HAP-1 (cell line): ENCODE data around the gene KIAA0319L.
"Not testable (repeated sequence)": the region's sequence is repeated elsewhere in the genome, so short reads cannot be mapped to it uniquely, and the experiment has no call there.

Experiments
- DNase-seq, 2 experiments: peaks; one replicate each; pipeline ENCODE4 v3.0.0-alpha.2; 2016 to 2020; ENCODE audit warnings: low spot score in 2 of 2
- H3K27me3 ChIP-seq: fragments of 250-450 bp; sonication (Bioruptor Pico); 2 replicates; pipeline ENCODE4 v1.5.1; 2020; ENCODE audit warnings: low read depth, mild to moderate bottlenecking, moderate library complexity
- H3K36me3 ChIP-seq: fragments of 250-450 bp; sonication (Bioruptor Pico); replicated peaks from 2 replicates; pipeline ENCODE4 v1.5.1; 2020; ENCODE audit warnings: mild to moderate bottlenecking
- H3K4me1 ChIP-seq: fragments of 250-450 bp; sonication (Bioruptor Pico); 2 replicates; pipeline ENCODE4 v1.5.1; 2020; ENCODE audit warnings: mild to moderate bottlenecking
- H3K4me3 ChIP-seq: fragments of 250-450 bp; sonication (Bioruptor Pico); 2 replicates; pipeline ENCODE4 v1.5.1; 2020; ENCODE audit warnings: mild to moderate bottlenecking, moderate library complexity
- H3K9me3 ChIP-seq: fragments of 250-450 bp; sonication (Bioruptor Pico); 2 replicates; pipeline ENCODE4 v1.5.1; 2020; ENCODE audit warnings: mild to moderate bottlenecking, moderate library complexity
- in situ Hi-C: fragments of 300-500 bp; cut with MboI; formaldehyde crosslinking; loops from 3 replicates; pipeline ENCODE4 v1.14.3; 2020; ENCODE audit warnings: low sequenced_read_pairs, inconsistent platforms, mixed read lengths

Gene KIAA0319L

DNA sequence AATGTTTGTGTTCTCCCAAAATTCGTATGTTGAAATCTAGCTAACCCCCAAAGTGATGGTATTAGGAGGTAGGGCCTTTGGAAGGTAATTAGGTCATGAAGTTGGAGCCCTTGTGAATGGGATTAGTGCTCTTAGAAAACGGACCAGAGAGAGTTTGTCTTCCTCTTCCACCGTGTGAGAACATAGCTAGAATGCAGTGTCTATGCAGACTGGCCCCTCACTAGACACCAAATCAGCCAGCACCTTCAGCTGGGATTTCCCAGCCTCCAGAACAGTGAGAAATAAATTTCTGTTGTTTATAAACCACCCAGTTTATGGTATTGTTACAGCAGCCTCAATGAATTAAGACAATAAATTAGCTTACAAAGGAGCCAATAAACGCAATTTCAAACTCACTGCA, 58.0 kb downstream of the KIAA0319L start:
- H3K36me3 ChIP-seq = no peaks in the 10 kb centered on the region
- no peak for DNase-seq
- in situ Hi-C loops = no loop called here
- no peaks in the 10 kb centered on the region for H3K27me3 ChIP-seq
- no peaks in the 10 kb centered on the region for H3K4me1 ChIP-seq
- no peak overlapping the region for H3K4me3 ChIP-seq
- no peaks in the 10 kb centered on the region for H3K9me3 ChIP-seq

DNA sequence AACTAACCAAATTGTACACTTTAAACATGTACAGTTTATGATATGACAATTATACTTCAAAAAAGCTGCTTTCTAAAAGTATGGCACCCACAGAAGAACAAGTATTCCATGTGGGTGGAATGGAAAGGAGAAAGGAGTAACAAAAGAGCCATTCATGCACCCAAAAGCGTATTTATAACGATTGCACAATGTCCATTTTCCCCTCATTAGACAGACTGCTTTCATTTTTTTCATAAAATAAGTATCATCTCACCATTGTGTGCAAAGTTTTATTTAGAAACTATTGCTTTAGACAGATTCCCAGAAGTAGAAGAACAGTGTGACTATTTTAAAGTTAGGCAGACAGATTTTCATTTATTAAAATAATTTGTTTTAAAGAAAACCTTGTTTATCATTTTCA, 59.6 kb downstream of the KIAA0319L start:
- Histone ChIP-seq H3K36me3 (no peaks in the 10 kb centered on the region), H3K4me3 (no peak overlapping the region), H3K27me3 (no peaks in the 10 kb centered on the region), H3K9me3 (no peaks in the 10 kb centered on the region), H3K4me1 (no peaks in the 10 kb centered on the region)
- in situ Hi-C loops = no loop called here
- DNase-seq = no peak

GRCh38 chr1:35490250-35490649, 67.0 kb downstream of the KIAA0319L start:
- in situ Hi-C loops = no loop called here
- H3K4me3 ChIP-seq = no peak overlapping the region
- no peaks in the 10 kb centered on the region for H3K4me1 ChIP-seq
- H3K9me3 ChIP-seq = no peaks in the 10 kb centered on the region
- H3K27me3 ChIP-seq = no peaks in the 10 kb centered on the region
- no peaks in the 10 kb centered on the region for H3K36me3 ChIP-seq
- no peak for DNase-seq

GRCh38 chr1:35488336-35488735, 68.9 kb downstream of the KIAA0319L start:
- Histone ChIP-seq H3K4me3 (no peak overlapping the region), H3K9me3 (no peaks in the 10 kb centered on the region), H3K36me3 (no peaks in the 10 kb centered on the region), H3K4me1 (no peaks in the 10 kb centered on the region), H3K27me3 (no peaks in the 10 kb centered on the region)
- no peak for DNase-seq
- in situ Hi-C loops = no loop called here

GRCh38 chr1:35486858-35487408, 70.3 kb downstream of the KIAA0319L start:
- in situ Hi-C loops = no loop called here
- Histone ChIP-seq H3K4me3 (no peak overlapping the region), H3K27me3 (no peaks in the 10 kb centered on the region), H3K36me3 (no peaks in the 10 kb centered on the region), H3K9me3 (no peaks in the 10 kb centered on the region), H3K4me1 (no peaks in the 10 kb centered on the region)
- DNase-seq = no peak

DNA sequence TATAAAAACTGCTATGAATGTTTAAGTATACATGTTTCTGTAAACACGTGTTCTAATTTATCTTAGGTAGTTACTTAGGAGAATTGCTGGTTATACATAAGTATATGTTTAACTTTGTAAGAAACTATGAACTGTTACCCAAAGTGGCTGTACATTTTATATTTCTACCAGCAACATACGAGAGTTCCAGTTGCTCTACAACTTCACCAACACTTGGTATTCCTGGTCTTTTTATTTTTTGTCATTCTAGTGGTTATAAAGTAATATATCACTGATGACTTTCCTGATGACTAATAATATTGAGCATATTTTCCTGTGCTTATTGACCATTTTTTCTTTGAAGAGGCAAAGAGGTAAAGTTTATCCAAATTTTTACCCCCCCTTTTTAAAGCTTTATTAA, 76.0 kb downstream of the KIAA0319L start:
- Histone ChIP-seq H3K4me3 (no peak overlapping the region), H3K4me1 (no peaks in the 10 kb centered on the region), H3K9me3 (no peaks in the 10 kb centered on the region), H3K27me3 (no peaks in the 10 kb centered on the region), H3K36me3 (no peaks in the 10 kb centered on the region)
- DNase-seq = no peak
- in situ Hi-C loops = no loop called here

- Histone ChIP-seq H3K9me3 (no peaks in the 10 kb centered on the region), H3K36me3 (peaks cover 5% of the 10 kb centered on the region; the same call in 1 of the 2 replicates), H3K4me3 (no peak overlapping the region), H3K27me3 (no peaks in the 10 kb centered on the region), H3K4me1 (no peaks in the 10 kb centered on the region)
- DNase-seq = no peak
- in situ Hi-C loops = no loop called here
These were observed 79.3 kb downstream of the KIAA0319L start for GRCh38 chr1:35477870-35478269.

- in situ Hi-C loops = no loop called here
- DNase-seq = no peak
- peaks cover 5% of the 10 kb centered on the region; the same call in 1 of the 2 replicates for H3K36me3 ChIP-seq
- no peaks in the 10 kb centered on the region for H3K4me1 ChIP-seq
- H3K9me3 ChIP-seq = no peaks in the 10 kb centered on the region
- no peaks in the 10 kb centered on the region for H3K27me3 ChIP-seq
- H3K4me3 ChIP-seq = no peak overlapping the region
These were observed 81.1 kb downstream of the KIAA0319L start for GRCh38 chr1:35475856-35476674.

- Histone ChIP-seq H3K27me3 (no peaks in the 10 kb centered on the region), H3K36me3 (peaks cover 5% of the 10 kb centered on the region; the same call in 1 of the 2 replicates), H3K4me1 (no peaks in the 10 kb centered on the region), H3K9me3 (no peaks in the 10 kb centered on the region), H3K4me3 (no peak overlapping the region)
- in situ Hi-C loops = no loop called here
- no peak for DNase-seq
These were observed 81.8 kb downstream of the KIAA0319L start for GRCh38 chr1:35475356-35475755.

GRCh38 chr1:35473216-35473615, 84.0 kb downstream of the KIAA0319L start:
- H3K9me3 ChIP-seq, DNase-seq, in situ Hi-C loops, H3K36me3 ChIP-seq, H3K27me3 ChIP-seq, H3K4me3 ChIP-seq, H3K4me1 ChIP-seq: not testable (repeated sequence)

DNA sequence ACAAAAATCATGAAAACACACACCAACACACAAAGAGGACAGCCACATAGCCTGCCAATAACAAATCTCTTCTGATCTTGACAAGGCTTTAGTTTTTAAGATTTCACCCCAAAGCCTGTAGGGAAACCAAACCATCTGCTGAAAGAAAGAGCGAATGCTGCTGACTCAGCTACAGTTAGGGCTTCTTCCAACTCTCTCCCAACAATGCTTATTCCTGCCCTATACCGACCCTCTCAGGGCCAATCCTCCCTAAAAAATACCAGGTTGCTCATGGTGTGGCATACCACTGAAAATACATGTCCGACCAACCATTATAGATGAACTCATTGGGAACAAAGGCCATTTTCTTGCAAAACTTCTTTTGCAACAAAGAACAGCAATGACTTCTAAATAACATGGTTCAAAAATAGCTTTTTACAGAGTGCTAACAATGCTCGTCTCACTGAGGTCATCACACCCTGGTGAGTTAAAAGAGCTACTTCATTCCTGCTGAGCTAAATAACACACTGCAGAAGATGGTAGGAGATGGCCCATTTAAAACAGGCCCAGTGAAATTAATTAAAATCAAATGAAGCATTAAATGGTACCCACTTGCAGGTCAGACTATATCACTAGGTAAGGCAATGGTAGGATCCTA, 86.1 kb downstream of the KIAA0319L start:
- Histone ChIP-seq H3K4me1 (no peaks in the 10 kb centered on the region), H3K4me3 (no peak overlapping the region), H3K9me3 (no peaks in the 10 kb centered on the region), H3K27me3 (no peaks in the 10 kb centered on the region), H3K36me3 (peaks cover 6% of the 10 kb centered on the region)
- in situ Hi-C loops = no loop called here
- DNase-seq = no peak

GRCh38 chr1:35466120-35466519, 91.1 kb downstream of the KIAA0319L start:
- H3K4me3 ChIP-seq = no peak overlapping the region
- no peaks in the 10 kb centered on the region for H3K4me1 ChIP-seq
- DNase-seq = no peak
- H3K27me3 ChIP-seq = no peaks in the 10 kb centered on the region
- H3K36me3 ChIP-seq = peaks cover 36% of the 10 kb centered on the region
- H3K9me3 ChIP-seq = peaks cover 4% of the 10 kb centered on the region; the same call in 1 of the 2 replicates
- in situ Hi-C loops = no loop called here

- in situ Hi-C loops, H3K9me3 ChIP-seq, H3K27me3 ChIP-seq, DNase-seq, H3K4me3 ChIP-seq: not testable (repeated sequence)
- peaks cover 43% of the 10 kb centered on the region for H3K36me3 ChIP-seq
- peaks cover 11% of the 10 kb centered on the region for H3K4me1 ChIP-seq
These were observed 93.5 kb downstream of the KIAA0319L start for GRCh38 chr1:35463749-35464148.

GRCh38 chr1:35463232-35463631, 94.0 kb downstream of the KIAA0319L start:
- Histone ChIP-seq H3K4me1 (peaks cover 11% of the 10 kb centered on the region), H3K9me3 (peaks cover 4% of the 10 kb centered on the region; the same call in 1 of the 2 replicates), H3K4me3 (no peak overlapping the region), H3K36me3 (peaks cover 43% of the 10 kb centered on the region), H3K27me3 (no peaks in the 10 kb centered on the region)
- in situ Hi-C loops = no loop called here
- DNase-seq = no peak
